Psoas muscle (tissue), 8 donors: Measurements from ENCODE around the gene HS3ST4. TPM values are rescaled to one million over a fixed set of nuclear protein-coding genes. Genes with fewer than 3 reads are reported as not detected.

Experiments used
- ATAC-seq, 4 donors: fragments of 200-7000 bp; cut with Tn5 transposase; one replicate each; pipeline ENCODE4 v1.9.1; 2020; ENCODE audit warnings: moderate library complexity in 3 of 4, mild to moderate bottlenecking in 2 of 4
- DNase-seq, 2 donors: peaks; one replicate each; pipeline ENCODE4 v3.0.0-alpha.2; 2020
- H3K27ac ChIP-seq: fragments of 200-600 bp; one replicate; pipeline ENCODE4 v1.8.0; 2022
- H3K27me3 ChIP-seq, 3 donors: fragments of 200-600 bp in 1 of 3; one replicate each; pipeline versions ENCODE4 v1.6.1 to v1.8.0; 2013 to 2022; ENCODE audit warnings: low read length in 2 of 3, mild to moderate bottlenecking in 2 of 3, moderate library complexity in 1 of 3; ENCODE audit not compliant: insufficient read depth in 3 of 3
- H3K36me3 ChIP-seq, 2 donors: fragments of 200-600 bp in 1 of 2; one replicate each; pipeline versions ENCODE4 v1.6.1 to v1.8.0; 2013 to 2022; ENCODE audit warnings: low read depth in 1 of 2, mild to moderate bottlenecking in 1 of 2, moderate library complexity in 1 of 2; ENCODE audit not compliant: insufficient read depth in 1 of 2
- H3K4me1 ChIP-seq: fragments of 200-600 bp; one replicate; pipeline ENCODE4 v1.8.0; 2022
- H3K4me3 ChIP-seq: fragments of 200-600 bp; one replicate; pipeline ENCODE4 v1.8.0; 2022; ENCODE audit warnings: mild to moderate bottlenecking
- H3K9me3 ChIP-seq: fragments of 200-600 bp; one replicate; pipeline ENCODE4 v1.8.0; 2022
- WGBS, 3 donors: extraction: QIAGEN DNeasy Blood & Tissue Kit; methylation state at CpG; one replicate each; pipeline versions ENCODE4 v1.1.6 to v1.1.7; 2013; 5-methylcytosine and 5-hydroxymethylcytosine counted together
- intact Hi-C, 2 donors: fragments of 100-400 bp; cut with DNase I; formaldehyde crosslinking; loops; one replicate each; pipeline versions ENCODE4 v1.11.0 to v1.14.2; 2022
- polyA plus RNA-seq, 3 donors: library from polyadenylated mRNA; stranded (reverse); fragments of 200-250 nt; gene quantifications; one replicate each; pipeline ENCODE4 v1.2.3, GENCODE V29; 2013
- total RNA-seq, 4 donors: library from RNA; stranded (reverse); fragmentation: NEBNext Ultra II Directional in 2 of 4; extraction: Animal tissue kit (Norgen Biotek cat#: 25700) in 2 of 4; gene quantifications; one replicate each; pipeline versions ENCODE4 v1.2.1 to v1.2.4, GENCODE V29; 2021 to 2023
- TF ChIP-seq, protein P1 (sequence below): fragments of 200-600 bp; IDR thresholded peaks from one replicate; pipeline ENCODE4 v1.8.0; 2022; ENCODE audit warnings: antibody characterized with exemption
- donor health status: healthy with polysubstance abuse.
- donor health status: DM: no; HTN: no; CAD: no; lungs with moderate emphysema.
- donor health status: Bipolar disorder and iron deficiency.
- donor health status: healthy.
- donor health status: DM: yes; HTN: yes; CAD: no.
- donor health status: DM: no; HTN: no; CAD: no.
- donor health status: DM: no; HTN: no; CAD: no.
- donor health status: DM: yes; HTN: yes; CAD: no.

Gene HS3ST4
- total and polyA plus RNA-seq, 7 donors, result 0.01 TPM; not detected in 6

DNA sequence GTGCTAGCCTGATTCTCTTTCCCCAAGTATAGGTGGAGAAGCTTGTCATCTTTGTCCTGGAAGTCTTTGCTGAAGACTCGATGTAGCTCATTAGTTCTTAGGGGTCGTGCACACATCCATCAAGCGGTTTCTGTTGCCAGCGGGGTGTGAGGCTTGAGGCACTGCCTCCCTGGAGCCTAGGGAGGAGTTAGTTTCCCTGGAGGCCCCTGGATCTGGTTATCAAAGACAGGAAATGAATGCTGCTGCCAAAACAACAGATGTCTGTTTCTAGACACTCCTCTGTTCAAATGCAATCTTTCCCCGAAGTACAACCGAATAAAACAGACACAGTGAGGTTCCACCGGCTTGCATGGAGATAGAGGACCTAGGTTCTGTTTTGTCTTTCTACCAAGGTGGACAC, 17.5 kb downstream of the HS3ST4 start:
- TF ChIP-seq, protein P1, sequence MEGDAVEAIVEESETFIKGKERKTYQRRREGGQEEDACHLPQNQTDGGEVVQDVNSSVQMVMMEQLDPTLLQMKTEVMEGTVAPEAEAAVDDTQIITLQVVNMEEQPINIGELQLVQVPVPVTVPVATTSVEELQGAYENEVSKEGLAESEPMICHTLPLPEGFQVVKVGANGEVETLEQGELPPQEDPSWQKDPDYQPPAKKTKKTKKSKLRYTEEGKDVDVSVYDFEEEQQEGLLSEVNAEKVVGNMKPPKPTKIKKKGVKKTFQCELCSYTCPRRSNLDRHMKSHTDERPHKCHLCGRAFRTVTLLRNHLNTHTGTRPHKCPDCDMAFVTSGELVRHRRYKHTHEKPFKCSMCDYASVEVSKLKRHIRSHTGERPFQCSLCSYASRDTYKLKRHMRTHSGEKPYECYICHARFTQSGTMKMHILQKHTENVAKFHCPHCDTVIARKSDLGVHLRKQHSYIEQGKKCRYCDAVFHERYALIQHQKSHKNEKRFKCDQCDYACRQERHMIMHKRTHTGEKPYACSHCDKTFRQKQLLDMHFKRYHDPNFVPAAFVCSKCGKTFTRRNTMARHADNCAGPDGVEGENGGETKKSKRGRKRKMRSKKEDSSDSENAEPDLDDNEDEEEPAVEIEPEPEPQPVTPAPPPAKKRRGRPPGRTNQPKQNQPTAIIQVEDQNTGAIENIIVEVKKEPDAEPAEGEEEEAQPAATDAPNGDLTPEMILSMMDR, result no peak
- WGBS, 3 donors, result 19 to 22% (median 21%) methylated on average over 7 of the region's 7 CpGs

DNA sequence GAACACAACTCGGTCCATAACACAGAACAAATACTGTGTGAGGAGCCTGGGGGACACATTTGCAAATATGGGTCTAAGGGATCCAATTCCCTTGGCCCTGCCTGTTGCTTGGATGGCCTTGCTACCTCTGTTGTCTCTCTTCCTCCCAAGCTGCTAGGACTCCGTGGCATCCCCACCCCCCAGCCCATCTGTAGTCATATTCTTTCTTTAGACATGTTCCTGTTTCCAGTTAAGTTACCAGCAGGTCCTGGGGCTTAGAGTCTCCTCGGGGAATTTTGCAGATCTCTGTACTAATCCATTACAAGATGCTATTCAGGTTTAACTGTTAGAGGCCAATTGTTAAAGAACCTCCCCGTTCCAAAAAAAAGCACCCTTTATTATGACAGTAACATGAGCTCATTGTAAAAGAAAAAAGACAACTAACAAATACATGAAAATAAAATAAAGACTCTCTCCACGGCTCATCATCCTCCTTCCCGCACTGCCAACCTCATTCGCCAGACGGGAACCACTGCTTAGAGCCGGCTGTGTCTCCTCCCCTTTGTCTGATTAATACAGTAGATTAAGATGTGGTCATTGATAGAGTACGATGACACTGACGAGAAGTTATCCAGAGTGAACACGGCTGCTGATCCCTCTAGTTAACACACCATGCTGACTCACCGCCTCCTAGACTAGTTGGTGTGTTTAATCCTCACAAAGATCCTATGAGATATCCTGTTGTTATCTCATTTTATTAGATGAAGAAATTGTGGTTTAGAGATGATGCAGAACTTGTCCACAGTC, 22.2 kb downstream of the HS3ST4 start:
- no peaks in the 10 kb centered on the region for H3K9me3 ChIP-seq
- TF ChIP-seq, protein P1, result no peak
- no peak for ATAC-seq
- no peak overlapping the region for H3K27ac ChIP-seq
- no peaks in the 10 kb centered on the region for H3K27me3 ChIP-seq
- WGBS, 3 donors, result 59 to 67% (median 62%) methylated on average over 13 of the region's 13 CpGs
- DNase-seq, result no peak
- H3K36me3 ChIP-seq, result no peaks in the 10 kb centered on the region
- no peak overlapping the region for H3K4me3 ChIP-seq
- intact Hi-C loops, result no loop called here
- H3K4me1 ChIP-seq, result no peaks in the 10 kb centered on the region

More for the DNA sequence above, 17.5 kb downstream of the HS3ST4 start:
- no peaks in the 10 kb centered on the region for H3K4me1 ChIP-seq
- DNase-seq (no peak), ATAC-seq (no peak)
- H3K27ac ChIP-seq, result no peak overlapping the region
- H3K4me3 ChIP-seq, result no peak overlapping the region
- no peaks in the 10 kb centered on the region for H3K9me3 ChIP-seq
- intact Hi-C loops, result no loop called here
- no peaks in the 10 kb centered on the region for H3K36me3 ChIP-seq
- H3K27me3 ChIP-seq, result no peaks in the 10 kb centered on the region

DNA sequence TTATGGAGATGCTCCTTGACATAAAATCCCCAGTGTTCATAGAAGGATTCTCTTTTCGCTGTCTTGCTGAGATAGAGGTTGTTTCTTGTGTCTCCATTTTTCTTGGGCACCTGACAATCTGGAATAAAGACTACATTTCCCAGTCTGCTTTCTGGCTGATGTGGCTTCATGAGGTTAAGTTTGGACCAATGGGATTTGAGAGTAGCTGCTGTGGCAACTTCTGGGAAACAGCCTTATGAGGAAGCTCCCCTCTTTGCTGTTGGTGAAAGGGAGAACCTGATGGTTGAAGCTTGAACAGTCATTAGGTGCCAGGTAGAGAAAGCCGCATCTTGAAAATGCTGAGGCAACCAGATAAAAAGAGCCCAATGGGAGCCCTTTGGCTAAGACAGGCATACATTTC, 24.4 kb downstream of the HS3ST4 start:
- H3K4me1 ChIP-seq, result no peaks in the 10 kb centered on the region
- TF ChIP-seq, protein P1, result no peak

DNA sequence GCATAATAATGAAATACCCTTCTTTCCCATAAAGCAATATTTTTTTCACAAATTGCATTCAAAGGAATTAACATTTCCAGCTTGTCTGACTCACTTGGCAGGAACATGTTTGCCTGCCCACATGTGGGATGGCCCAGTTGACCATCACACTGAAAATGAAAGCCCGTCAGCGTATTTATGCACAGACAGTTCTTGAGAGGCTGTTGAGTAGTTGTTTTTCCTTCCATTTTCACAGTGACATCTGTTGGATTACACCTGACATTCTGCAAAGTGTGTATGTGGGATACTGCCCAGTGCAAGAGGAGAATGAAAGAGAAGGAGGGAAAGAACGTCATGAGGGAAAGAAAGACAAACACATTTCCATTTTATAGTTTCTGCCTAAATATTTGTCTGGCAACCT, 29.7 kb downstream of the HS3ST4 start:
- DNase-seq (no peak), ATAC-seq (no peak)
- Histone ChIP-seq H3K4me3 (no peak overlapping the region), H3K27ac (no peak overlapping the region), H3K27me3 (no peaks in the 10 kb centered on the region), H3K4me1 (no peaks in the 10 kb centered on the region), H3K36me3 (no peaks in the 10 kb centered on the region), H3K9me3 (no peaks in the 10 kb centered on the region)
- 79 to 82% (median 80%) methylated on average over 3 of the region's 3 CpGs for WGBS, 3 donors
- TF ChIP-seq, protein P1, result no peak
- intact Hi-C loops, result no loop called here

More for the DNA sequence above, 24.4 kb downstream of the HS3ST4 start:
- ATAC-seq, result no peak
- intact Hi-C loops, result no loop called here
- H3K27me3 ChIP-seq, result no peaks in the 10 kb centered on the region
- no peaks in the 10 kb centered on the region for H3K36me3 ChIP-seq
- no peak for DNase-seq
- no peaks in the 10 kb centered on the region for H3K9me3 ChIP-seq
- H3K4me3 ChIP-seq, result no peak overlapping the region
- 93% methylated on average over 2 of the region's 2 CpGs for WGBS, 3 donors
- no peak overlapping the region for H3K27ac ChIP-seq
